HG02970 (cell line): ENCODE results near the gene USP47.

ENCODE experiments used
- ATAC-seq: cut with Tn5 transposase; IDR thresholded peaks from one replicate; pipeline ENCODE4 v1.9.1; 2021; ENCODE audit warnings: mild to moderate bottlenecking, moderate library complexity, moderate number of reproducible peaks; ENCODE audit not compliant: unreplicated experiment, low FRiP score

USP47 gene

DNA sequence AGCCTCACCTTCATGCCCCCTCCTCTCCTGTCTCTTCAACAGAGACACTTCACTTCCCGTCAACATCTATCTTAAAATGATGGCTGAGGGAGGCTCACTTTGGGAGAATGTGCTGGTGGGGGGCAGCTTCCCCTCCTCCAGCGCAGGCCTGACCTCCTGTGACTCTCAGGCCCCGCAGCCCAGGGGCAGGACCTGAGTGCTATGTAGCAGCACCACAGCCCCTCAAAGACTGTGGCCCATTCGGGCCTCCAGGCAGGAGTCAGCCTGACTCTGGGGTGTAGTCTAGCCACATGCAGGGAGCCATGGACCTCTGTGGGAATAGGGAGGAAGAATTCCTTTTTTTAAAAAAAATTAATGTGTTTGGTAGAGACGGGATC, 123.0 kb downstream of the USP47 start:
- no peak for ATAC-seq

DNA sequence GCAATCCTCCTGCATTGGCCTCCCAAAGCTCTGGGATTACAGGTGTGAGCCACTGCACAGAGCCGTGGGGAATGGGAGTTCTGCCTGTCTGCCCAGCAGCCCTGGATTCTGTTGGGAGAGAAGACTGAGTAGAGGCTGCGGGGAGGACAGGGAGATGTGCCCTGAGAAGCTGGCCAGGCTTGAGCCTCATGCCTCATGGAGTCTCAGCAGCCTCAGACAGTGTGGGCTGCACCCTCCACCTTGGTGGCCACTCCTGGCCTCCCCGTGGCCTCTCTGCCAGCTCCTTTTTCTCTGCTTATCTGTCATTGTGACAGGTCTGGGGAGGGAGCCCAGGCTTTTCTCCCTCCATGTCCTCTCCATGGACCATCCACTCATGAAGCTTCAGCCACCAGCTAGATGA, 123.4 kb downstream of the USP47 start:
- no peak for ATAC-seq

DNA sequence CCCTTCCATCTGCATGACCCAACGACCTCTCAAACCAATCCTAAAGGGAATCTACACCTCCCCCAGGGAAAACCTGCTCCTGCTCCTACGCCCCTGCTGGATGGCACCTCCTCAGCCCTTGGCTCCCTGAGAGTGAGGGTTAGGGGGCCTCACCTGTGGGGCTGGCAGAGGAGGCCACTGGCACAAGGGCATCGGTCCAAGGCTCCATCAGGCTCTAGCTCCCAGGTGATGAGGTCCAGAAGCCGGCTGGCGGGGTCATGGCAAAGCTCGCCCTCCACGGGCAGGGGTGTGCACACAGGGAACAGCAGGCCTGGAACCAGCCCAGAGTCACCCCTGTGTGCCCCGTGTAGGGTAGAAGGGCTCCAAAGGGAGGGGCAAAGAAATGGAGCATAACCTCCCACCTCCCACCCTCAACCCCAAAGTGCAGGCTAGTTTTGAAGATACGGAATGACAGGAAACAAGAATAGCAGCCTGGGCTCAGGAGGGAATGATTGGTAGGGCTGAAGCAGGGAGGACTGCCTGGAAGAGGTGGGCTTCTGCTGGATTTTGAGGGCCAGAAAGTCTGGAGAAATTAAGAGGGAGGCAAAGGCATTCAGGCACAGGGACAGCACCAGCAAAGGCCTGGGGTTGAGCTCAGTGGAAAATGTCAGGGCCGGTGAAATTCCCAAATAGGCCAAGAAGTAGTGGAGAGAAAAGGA, 124.0 kb downstream of the USP47 start:
- no peak for ATAC-seq

DNA sequence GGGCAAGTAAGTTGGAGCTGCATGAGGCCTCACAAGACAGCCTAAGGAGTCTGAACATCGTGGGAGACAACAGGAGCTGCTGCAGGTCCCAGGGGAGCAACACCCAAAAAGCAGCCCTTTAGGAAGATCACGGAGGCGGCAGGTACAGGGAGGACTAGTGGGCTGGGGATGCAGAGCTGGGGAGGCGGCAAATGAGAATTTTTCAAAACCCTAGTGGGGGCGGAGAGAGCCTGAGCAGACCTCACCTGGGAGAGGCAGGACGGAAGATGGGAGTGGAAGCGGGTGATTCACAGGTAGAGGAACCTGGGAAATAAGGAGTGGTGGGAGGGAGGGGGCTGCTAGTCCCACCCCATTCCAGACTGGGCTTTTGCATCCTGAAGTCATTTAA, 124.6 kb downstream of the USP47 start:
- no peak for ATAC-seq

DNA sequence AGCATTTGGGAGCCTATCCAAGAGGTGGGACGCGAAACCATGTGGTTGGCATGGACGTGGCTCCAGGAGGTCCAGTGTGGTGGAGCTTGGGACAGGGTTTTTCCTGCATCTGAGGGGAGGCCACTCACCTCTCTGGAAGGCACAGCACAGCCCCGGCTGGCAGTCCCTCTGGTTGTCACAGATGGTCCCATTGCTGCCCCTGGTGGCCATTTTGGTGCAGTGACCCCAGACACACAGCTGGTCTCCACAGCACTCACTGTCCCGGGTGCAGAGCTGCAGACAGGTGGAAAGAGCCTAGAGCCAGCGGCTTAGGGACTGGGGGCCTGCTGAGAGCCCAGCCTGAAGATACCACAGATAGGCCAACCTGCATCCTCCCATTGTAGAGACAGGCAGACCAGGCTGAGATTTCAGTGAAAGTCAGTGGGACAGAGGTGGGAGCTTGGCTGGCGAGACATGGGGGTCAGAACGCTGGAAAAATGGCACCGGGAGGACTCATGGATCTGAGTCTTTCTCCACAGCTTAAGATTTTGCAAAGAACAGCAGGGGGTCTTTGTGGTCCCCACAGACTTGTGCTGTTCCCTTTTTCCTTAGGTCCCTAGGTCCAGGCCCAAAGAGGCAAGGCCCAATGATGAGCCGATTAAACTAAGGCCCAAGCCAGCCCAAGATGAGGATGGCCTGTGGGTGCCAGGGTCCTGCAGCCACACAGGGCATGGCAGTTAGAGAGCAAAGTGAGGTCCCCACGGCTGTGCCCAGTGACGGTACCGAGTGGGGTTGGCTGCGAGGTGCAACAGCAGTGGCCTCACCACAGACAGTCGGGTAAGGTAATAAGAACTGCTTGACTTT, 125.3 kb downstream of the USP47 start:
- no peak for ATAC-seq

DNA sequence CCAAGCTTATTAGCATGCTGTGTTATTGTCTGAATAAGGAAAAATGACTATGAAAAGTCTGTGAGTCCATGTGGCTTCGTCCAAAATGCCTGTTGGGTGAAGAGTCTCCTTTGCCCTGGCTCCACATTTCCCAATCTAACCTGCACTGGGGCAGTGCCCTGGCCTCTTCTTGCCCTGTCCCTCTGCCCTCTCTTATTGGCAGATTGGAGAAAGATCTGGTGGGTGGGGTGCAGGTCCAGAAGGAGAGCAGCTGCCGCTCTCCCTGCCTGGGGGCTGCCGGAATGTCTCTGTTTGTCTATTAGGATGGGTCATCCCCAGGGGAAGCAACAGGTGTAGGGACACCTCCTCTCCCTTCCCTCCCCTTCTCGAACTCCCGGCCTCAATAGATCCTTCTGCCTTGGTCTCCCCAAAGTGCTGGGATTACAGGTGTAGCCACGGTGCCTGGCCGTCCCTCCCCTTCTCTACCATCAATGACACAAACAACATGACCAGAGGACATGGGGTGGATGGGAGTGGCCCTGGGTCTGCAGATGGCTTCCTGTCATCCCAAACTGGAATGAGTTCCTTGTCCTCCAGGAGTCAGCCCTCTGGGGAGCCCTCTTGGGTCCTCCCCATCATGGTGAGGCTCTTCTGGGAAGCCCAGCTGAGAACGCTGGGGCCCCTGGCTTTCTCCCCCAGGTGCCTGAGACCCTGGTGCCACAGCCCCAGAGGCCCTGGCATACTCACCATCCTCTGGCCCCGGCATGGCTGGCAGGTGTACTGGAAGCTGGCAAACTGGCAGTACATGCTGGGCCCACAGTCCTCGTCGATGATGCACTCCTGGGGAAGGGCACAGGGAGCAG, 126.1 kb downstream of the USP47 start:
- ATAC-seq, result no peak

DNA sequence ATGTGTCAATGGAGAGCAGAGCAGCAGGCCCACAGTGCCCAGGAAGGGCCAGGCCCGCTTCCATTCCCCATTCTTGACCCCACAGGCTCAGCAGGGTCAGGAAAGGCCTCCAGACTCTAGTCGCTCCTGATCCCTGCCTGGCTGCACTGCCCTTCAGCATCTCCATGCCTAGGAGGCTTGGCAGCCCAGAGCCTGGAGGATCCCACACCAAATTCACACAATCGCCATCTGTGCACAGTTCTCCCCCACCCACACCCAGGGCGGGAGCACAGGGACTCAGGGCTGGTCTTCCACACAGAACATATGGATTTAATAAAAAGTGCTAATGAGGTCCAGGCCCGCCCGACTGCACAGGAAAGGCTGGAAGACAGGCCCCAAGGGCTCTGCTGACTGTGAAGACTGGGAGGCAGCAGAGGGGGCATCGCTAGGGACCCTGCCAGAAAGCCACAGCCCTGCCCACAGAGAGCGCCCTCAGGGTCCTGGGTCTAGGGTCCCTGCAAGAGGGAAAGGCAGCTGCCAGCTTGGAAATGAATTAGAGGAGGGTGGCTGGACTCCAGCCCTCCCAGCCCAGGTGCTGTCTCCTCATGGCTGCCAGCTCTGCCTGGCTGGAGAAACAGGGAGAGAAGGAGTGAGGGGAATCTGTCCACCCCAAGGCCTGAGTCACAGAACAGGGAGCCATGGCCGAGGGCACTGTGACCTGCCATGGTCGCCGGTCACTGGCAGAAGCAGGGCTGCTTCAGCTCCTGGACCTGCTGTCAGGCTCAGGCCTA, 126.9 kb downstream of the USP47 start:
- ATAC-seq, result no peak

DNA sequence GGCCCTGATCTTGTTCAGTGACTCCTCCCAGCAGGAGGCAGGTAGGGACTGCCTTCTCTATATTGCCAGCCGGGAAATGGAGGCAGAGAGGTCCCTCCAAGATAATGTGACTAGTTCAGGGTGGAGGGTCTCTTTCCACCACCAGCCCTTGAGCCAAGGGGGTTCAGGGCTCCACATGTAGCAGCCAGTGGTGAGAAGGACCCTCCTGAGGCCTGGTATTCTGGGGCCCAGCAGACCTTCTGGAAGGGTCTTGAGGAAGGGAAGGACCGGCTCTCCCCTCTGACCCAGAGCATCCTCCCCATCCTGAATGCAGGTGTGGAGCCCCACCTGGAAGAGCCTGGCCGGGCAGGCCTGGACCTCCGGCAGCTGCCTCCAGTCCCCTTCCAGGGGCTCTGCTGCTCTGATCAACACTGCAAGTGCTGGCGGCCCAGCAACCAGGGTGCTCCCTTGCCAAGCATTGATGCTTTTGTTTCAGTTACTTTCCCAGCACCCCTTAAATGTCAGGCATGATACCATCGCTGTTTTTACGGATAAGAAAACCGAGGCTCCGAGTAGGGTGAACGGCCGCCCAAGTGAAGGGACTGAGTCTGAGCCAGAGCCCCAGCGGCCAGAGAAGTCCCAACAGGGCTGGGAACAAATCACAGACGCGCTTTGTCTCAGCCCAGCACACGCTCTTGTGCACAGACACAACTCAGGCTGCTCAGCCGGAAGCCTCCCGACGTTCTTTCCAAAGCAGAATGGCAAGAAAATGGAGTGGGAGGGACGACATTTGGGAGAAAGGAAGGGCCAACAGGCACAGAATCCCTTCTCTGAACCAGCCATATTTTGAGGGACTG, 127.8 kb downstream of the USP47 start:
- ATAC-seq, result no peak

DNA sequence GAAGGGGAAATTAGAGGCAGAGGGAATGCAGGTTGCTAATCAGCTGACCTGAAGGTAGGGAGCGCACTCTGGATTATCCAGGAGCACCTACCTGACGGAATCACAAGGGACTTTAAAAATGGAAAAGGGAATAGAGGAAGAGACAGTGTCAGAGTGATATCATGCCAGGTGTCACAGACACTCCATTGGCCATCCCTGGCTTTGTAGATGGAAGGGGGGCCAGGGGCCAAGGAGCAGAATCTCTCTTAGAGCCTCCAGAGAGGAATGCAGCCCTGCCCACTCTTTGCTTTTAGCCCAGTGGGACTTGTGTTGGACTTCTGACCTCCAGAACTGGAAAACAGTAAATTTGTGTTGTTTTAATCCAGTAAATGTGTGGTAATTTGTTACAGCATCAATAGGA, 128.8 kb downstream of the USP47 start:
- no peak for ATAC-seq

DNA sequence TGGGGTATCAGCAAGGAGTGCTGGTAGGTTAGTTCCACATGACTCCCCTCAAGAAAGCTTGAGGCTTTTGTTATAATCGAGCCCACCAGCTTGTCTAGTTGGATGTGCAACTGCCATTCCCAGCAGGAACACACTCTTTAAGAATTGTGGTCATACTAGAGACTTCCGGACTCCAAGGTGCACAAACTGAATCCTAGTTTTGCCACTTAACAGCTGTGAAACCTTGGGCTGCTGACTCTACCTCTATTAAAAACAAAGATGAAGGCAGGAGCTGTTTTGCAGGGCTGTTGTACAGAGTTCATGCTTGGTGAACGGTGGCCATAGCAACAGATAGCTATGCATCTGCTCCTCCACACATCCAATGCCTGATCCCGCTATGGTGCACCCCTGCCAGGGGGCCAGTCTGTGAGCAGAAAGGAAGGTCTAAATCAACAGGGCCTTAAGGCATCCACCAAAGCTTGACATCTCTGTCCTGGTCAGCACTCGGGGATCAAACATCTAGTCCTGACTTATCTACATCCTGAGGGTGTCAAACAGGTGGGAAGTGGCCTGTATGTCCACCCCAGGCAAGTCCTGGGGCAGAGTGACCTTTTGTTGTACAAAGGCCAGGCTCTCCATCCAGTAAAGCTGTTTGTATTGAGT, 130.3 kb downstream of the USP47 start:
- ATAC-seq, result no peak

DNA sequence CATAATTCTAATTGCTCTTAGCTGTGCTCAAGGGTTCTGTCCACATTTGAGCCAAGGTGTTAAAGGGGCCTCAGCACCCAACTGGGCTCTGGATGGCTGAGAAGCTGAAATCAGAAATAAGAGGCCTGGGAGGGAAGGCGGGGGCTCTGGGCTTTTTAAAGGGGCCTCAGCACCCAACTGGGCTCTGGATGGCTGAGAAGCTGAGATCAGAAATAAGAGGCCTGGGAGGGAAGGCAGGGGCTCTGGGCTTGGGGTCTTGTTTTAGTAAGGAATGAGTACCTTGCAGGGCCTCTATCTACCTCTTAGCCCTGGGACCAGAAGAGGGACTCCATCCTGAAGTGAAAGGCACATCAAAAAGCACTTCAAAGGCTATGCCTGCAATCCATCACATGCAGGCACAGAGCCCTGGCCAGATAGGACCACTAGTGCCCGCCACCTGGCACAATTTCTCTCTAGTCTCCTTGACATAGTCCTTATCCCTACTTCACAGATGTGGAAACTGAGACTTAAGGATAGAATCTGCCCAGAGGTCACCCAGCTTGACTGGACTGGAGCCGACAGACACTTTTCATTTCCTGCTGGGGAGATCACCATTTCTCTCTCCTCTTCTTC, 131.1 kb downstream of the USP47 start:
- ATAC-seq, result no peak

DNA sequence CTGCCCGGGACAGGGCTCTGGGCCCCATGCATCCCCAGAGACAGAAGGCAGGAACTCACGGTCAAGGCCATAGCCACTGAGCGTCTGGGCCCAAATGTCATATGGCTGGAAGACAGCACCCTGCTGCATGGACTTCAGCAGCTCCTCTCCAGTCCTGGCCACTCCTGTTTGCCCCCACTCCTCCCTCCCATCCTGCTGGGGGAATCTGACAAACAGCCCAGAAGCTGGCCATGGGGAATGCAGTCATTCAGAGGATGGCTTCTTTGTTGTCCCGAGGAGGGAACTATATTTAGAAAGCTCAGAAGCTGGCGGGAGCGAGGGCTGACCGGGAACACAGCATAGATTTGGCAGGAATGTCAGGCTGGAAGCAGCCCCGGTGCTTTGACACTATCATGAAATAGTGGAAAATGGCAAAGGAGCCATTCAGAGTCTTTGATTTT, 131.6 kb downstream of the USP47 start:
- ATAC-seq, result no peak

DNA sequence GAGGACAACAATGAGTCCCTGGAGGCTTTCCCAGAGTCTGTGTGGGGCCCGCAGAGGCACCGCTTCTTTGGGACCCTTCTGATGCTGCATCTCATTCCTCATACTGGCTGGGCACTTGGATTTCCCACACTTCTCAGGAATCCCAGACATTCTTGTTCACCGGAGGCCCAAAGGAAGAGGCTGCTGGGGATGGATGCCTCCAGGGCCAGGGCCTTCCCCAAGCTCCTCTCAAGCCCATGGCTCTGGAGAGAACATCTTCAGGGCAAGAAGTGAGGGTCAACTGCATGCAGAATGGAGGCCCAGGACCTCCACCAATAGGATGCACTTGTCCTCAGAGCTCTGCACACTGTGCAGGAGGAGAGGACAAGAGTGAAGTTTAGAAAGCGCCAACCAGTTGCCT, 132.1 kb downstream of the USP47 start:
- ATAC-seq, result no peak

DNA sequence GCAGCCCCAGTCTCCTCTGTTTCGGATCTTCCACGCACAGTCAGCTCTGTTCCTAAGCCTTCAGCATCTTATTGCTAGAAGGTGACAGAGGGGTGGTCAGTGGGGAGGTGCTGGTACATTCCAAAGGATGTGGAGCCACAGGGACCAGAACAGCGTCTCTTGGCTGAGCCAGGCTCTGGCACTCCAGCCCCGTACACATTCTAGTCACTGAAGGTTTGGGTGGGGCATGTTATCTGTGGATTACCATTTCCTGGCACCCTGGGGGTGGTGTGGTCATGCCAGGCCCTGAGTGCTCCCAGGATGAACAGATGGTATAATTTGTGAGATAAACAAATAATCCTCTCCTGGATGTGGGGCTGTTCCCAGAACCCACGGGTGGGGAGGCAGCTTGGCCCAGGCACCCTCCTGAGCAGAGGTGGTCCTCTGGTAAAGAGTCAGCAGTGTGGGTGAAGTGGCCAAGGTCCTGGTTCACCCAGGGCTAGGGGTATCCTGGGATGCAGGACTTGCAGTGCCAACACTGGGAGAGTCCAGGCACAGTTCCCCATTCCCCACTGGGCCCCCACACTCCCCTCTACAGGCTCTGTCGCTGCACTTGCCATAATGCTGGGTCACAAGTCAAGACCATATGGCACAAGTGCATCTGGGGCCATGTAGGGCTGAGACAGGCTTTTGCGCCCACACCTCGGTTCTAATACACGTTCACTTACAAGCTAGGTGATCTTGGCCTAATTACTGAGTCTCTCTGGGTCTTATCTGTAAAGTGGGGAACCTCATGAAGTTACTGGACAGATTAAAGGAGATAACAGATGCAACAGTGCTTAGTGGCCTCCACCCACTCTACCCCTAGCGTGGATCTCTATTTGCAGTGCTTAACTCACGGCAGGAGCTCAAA, 133.7 kb downstream of the USP47 start:
- no peak for ATAC-seq

DNA sequence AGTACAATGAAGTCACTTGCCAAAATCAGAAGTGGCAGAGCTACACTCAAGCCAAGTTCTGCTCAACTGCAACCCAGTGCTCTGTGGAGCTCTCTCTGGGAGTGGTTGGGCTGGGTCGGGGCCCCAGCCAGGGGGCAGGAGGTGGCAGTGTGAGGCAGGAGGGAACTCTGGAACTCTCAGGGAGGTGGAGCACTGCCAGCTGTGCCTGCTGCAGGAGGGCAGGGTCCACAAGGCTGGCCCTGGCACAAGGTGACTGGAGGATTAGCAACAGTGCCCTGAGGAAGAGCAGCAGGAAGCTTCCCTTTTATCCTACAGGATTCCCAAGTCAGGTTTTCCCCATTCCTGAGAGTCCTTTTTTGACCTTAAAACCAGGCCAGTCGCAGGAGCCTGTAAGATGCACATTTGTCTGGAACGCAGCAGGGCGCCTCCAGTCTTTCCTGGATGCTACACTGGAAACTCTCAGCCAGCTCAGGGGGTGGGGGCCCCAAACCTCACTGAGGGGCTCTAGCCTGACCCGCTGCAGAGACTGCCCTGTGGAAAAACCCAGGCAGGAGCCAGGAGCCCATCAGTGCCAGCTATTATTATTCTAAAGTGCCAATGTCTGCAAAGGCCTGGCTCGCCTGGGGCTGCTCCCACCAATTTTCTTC, 134.8 kb downstream of the USP47 start:
- no peak for ATAC-seq

DNA sequence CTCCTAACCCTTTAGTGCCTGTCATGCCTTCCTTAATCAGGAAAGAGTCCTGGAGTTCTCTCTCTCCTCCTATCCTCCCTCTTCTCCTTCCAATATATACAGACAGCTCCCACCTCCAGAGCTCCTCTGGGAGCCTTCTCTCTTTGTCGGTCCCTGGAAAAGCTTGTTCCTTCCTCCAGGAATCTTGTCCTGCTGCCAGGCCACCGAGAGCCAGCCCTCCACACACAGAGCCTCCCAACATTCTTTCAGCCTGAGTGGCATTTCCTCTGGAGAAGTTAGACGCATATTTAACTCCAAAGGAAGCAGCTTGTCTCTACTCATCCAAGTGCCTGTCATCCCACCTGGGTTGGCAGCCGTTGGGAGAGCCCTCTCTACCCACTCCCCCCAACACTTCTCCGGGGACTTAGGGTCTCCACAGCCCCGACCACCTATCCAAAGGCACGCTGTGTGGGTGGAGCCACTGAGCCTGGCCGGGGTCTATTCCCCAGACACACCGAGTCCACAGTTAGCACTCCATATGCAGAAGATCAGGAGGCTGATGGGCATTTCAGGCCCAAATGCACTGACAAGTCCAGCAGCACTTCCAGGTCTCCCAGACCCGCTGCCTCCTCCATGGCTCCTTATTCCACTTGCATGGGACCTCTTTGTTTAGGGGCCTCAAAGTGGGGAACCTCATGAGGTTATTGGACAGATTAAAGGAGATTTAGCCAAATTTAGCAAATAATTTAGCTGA, 135.6 kb downstream of the USP47 start:
- ATAC-seq, result no peak
